ENCODE results near the gene ARHGEF37.

Gene ARHGEF37

DNA sequence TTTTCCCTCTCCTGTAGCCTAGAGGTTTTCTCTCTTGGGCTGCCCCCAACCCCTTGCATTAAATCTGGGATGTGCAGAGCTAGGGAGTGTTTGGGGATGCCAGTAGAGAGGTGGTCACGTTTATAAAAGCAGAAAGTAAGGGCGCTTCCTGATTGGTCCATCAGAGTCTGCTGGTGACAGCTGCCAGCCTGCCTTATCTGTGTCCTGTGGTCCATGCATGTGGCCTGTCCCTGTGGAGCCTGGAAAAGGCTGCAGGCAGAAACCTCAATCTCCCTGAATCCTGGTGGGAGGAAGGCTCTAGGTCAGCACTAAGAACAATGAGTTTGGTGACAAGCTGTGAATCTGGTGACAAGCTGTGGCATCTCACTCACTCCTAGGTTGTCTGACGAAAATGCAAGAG is 42.2 kb downstream of the ARHGEF37 start:
- no peak overlapping the region for H3K4me3 Mint-ChIP-seq
- ATAC-seq (no peak), DNase-seq (no peak)
- H3K9me3 Mint-ChIP-seq = no peaks in the 10 kb centered on the region
- H3K27ac Mint-ChIP-seq = no peak overlapping the region
- H3K4me1 Mint-ChIP-seq = peaks cover 6% of the 10 kb centered on the region
- no peaks in the 10 kb centered on the region for H3K27me3 Mint-ChIP-seq

- DNase-seq = no peak
- Mint-ChIP-seq H3K27me3 (no peaks in the 10 kb centered on the region), H3K4me3 (no peak overlapping the region), H3K4me1 (peaks cover 4% of the 10 kb centered on the region), H3K27ac (no peak overlapping the region), H3K9me3 (no peaks in the 10 kb centered on the region)
- no peak for ATAC-seq
Observed at GRCh38 chr5:149627070-149627469, 45.8 kb downstream of the ARHGEF37 start.

DNA sequence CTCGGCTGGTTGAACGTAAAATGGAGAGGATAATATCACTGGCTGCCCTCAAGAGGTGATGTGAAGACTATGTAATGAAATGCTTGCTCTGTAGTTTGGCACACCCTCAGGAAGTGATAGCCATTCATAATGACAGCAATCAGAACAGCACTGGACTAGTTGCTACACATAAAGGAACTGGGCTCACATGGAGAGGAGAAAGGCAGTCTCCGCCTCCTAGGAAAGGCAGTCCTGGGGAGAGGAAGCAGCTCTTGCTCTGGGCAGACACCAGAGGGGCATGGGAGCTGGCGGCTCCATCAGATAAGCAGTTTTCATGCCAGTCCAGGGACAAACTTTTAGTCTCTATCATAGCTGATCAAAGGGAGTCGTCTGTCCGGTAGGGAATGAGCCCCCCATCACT is 46.9 kb downstream of the ARHGEF37 start:
- Mint-ChIP-seq H3K9me3 (no peaks in the 10 kb centered on the region), H3K4me3 (no peak overlapping the region), H3K27ac (no peak overlapping the region), H3K27me3 (no peaks in the 10 kb centered on the region), H3K4me1 (peaks cover 16% of the 10 kb centered on the region)
- no peak for DNase-seq
- ATAC-seq = no peak

- no peak overlapping the region for H3K4me3 Mint-ChIP-seq
- no peak overlapping the region for H3K27ac Mint-ChIP-seq
- no peaks in the 10 kb centered on the region for H3K27me3 Mint-ChIP-seq
- H3K9me3 Mint-ChIP-seq = no peaks in the 10 kb centered on the region
- H3K4me1 Mint-ChIP-seq = peaks cover 22% of the 10 kb centered on the region
- ATAC-seq (no peak), DNase-seq (no peak)
Observed at GRCh38 chr5:149628846-149629388, 47.6 kb downstream of the ARHGEF37 start.

GRCh38 chr5:149629421-149629820 is 48.1 kb downstream of the ARHGEF37 start:
- Mint-ChIP-seq H3K4me3 (no peak overlapping the region), H3K9me3 (no peaks in the 10 kb centered on the region), H3K27ac (no peak overlapping the region), H3K27me3 (no peaks in the 10 kb centered on the region), H3K4me1 (peaks cover 24% of the 10 kb centered on the region)
- ATAC-seq (no peak), DNase-seq (no peak)

- no peak overlapping the region for H3K27ac Mint-ChIP-seq
- no peak overlapping the region for H3K4me3 Mint-ChIP-seq
- no peak for DNase-seq
- no peaks in the 10 kb centered on the region for H3K27me3 Mint-ChIP-seq
- H3K9me3 Mint-ChIP-seq = no peaks in the 10 kb centered on the region
- no peak for ATAC-seq
- H3K4me1 Mint-ChIP-seq = peaks cover 24% of the 10 kb centered on the region
Observed at GRCh38 chr5:149630337-149630736, 49.0 kb downstream of the ARHGEF37 start.

GRCh38 chr5:149631506-149631905 is 50.2 kb downstream of the ARHGEF37 start:
- H3K27ac Mint-ChIP-seq = no peak overlapping the region
- no peaks in the 10 kb centered on the region for H3K27me3 Mint-ChIP-seq
- ATAC-seq (no peak), DNase-seq (no peak)
- H3K9me3 Mint-ChIP-seq = no peaks in the 10 kb centered on the region
- H3K4me1 Mint-ChIP-seq = peaks cover 24% of the 10 kb centered on the region
- H3K4me3 Mint-ChIP-seq = no peak overlapping the region

DNA sequence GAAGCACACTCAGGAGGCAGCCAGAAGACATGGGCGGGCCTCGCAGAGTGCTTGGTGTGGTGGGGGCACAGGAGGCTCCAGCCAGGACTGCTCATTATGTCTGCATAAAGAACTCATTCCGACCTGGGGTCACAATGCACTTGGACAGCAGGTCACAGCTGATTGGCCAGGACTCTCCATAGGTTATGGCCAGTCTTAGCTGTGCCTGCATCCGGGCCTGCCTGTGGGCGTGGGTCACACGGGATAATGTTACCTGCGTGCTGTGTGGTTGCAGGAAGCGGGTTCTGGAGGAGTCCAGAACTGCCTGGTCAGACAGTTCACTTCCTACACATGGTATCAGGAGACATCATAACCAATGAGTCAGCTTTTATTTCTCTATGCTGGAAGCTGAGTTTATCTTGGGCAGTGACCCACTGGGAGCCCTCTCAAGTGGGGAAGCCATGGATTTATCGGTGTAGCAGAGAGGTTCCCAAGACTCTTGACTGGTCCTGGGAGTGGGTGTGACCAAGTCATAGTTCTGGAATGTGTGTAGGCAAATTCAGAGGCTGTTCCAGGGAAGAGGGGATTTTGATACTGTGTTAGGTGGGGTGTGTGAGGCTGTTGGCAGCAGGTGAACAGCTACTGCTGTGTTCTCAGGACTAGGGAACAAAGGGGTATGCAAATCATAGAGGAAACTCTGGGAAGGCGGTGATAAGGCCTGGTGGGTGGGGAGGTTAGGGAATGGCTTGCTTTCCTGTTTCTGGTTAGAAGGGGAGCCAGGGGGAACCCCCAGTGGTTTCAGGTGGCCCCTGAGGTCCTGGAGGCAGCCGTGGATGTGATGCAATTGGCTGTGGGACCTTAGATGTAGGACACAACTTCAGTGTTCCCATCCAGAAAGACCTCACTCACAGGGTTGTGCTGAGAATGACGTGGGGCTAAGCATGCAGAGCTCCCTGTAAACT is 51.3 kb downstream of the ARHGEF37 start:
- DNase-seq (no peak), ATAC-seq (peak; percentile 62)
- H3K4me1 Mint-ChIP-seq = peaks cover 29% of the 10 kb centered on the region
- no peaks in the 10 kb centered on the region for H3K27me3 Mint-ChIP-seq
- H3K27ac Mint-ChIP-seq = peak overlapping the region; percentile 87 to 97
- peak overlapping the region; percentile 69 to 76 for H3K4me3 Mint-ChIP-seq
- H3K9me3 Mint-ChIP-seq = no peaks in the 10 kb centered on the region

GRCh38 chr5:149633476-149634350 is 52.4 kb downstream of the ARHGEF37 start:
- H3K27me3 Mint-ChIP-seq = no peaks in the 10 kb centered on the region
- DNase-seq (no peak), ATAC-seq (peak; percentile 22)
- peak overlapping the region; percentile 69 to 76 for H3K4me3 Mint-ChIP-seq
- no peaks in the 10 kb centered on the region for H3K9me3 Mint-ChIP-seq
- H3K27ac Mint-ChIP-seq = peak overlapping the region; percentile 87 to 97
- peaks cover 29% of the 10 kb centered on the region for H3K4me1 Mint-ChIP-seq

DNA sequence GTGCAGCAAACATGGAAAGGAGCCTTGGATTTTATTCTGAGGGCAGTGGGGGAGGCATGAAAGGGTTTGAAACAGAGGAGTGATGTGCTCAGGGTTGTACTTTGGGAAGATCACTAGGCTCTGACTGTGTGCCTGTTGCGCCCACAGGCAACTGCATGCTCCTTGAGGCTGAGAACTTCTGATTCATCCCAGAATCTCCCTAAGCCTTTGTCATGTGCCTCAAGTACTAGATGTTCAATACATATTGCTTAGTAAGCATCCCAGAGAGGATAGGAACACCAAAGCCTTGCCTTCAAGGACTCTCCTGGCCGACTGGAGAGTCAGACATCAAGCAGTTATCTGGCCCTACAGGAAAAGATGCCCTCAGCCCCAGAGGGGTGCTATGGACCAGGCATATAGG is 54.1 kb downstream of the ARHGEF37 start:
- peaks cover 29% of the 10 kb centered on the region for H3K4me1 Mint-ChIP-seq
- no peak for ATAC-seq
- H3K9me3 Mint-ChIP-seq = no peaks in the 10 kb centered on the region
- no peak overlapping the region for H3K4me3 Mint-ChIP-seq
- no peak for DNase-seq
- H3K27me3 Mint-ChIP-seq = no peaks in the 10 kb centered on the region
- H3K27ac Mint-ChIP-seq = no peak overlapping the region

GRCh38 chr5:149636191-149636860 is 55.0 kb downstream of the ARHGEF37 start:
- H3K9me3 Mint-ChIP-seq = no peaks in the 10 kb centered on the region
- H3K27me3 Mint-ChIP-seq = no peaks in the 10 kb centered on the region
- no peak for DNase-seq
- no peak overlapping the region for H3K4me3 Mint-ChIP-seq
- H3K4me1 Mint-ChIP-seq = peaks cover 29% of the 10 kb centered on the region
- no peak overlapping the region for H3K27ac Mint-ChIP-seq
- ATAC-seq = no peak

DNA sequence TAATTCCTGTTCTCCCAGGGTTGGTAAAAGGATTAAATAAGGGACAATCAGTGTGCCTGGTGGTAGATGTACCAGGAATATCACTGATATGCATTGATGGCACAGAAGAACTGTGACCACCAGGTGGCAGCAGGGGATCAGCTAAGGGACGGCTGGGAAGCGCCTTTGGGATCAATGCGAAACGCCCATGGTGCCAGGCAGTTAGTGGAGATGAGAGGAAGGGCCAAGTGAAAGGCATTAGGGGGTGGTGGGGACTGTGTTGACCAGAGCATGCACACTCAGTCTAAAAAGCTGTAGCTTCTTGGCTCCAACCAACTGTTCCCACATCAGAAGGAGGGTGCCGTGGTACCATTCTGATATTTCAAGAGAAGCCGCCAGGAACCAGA is 55.6 kb downstream of the ARHGEF37 start:
- H3K9me3 Mint-ChIP-seq = no peaks in the 10 kb centered on the region
- ATAC-seq (peak; percentile 41), DNase-seq (no peak)
- peaks cover 28% of the 10 kb centered on the region for H3K4me1 Mint-ChIP-seq
- H3K27me3 Mint-ChIP-seq = no peaks in the 10 kb centered on the region
- no peak overlapping the region for H3K4me3 Mint-ChIP-seq
- H3K27ac Mint-ChIP-seq = no peak overlapping the region

- Mint-ChIP-seq H3K9me3 (no peaks in the 10 kb centered on the region), H3K4me3 (no peak overlapping the region), H3K27ac (no peak overlapping the region), H3K27me3 (no peaks in the 10 kb centered on the region), H3K4me1 (peaks cover 15% of the 10 kb centered on the region)
- ATAC-seq (no peak), DNase-seq (no peak)
Observed at GRCh38 chr5:149638136-149638535, 56.8 kb downstream of the ARHGEF37 start.

DNA sequence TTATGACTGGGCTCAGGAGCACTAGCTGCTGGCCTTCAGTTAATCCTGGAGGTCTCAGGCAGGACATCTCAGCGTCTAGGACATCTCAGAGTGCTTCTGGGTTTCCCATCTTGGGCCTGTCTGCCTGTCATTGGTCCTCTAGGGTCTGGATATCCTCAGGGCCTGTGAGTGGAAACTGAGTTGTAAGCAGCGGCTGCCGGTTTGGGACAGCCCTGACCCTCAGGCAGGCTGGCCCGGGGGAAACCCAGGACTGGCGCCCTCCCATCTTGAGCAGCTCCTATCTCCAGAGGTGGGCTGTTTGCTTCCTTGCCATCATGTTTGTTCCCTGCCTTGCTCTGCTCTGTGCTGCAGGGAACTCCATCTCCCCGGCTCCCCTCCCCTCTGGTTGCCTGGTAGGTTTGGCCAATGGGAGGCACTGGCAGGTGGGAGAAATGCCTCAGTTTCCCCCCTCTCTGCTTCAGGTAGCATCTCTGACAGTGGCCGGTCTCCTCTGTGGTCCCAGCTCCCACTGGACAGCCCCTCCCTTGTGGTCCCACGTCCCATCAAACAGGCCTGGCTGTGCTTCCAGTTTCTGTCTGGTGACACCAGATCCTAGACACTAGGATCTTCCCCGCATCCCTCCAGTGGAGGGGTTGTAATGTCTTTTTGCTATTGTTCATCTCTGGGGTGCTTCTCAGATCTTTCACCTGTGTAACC is 57.4 kb downstream of the ARHGEF37 start:
- Mint-ChIP-seq H3K9me3 (no peaks in the 10 kb centered on the region), H3K27ac (no peak overlapping the region), H3K27me3 (no peaks in the 10 kb centered on the region), H3K4me1 (peaks cover 9% of the 10 kb centered on the region), H3K4me3 (no peak overlapping the region)
- no peak for ATAC-seq
- DNase-seq = no peak

- no peak for DNase-seq
- no peak for ATAC-seq
- Mint-ChIP-seq H3K4me3 (no peak overlapping the region), H3K4me1 (peaks cover 6% of the 10 kb centered on the region), H3K27me3 (no peaks in the 10 kb centered on the region), H3K27ac (peak overlapping the region in 1 of 2 donors; percentile 38), H3K9me3 (no peaks in the 10 kb centered on the region)
Observed at GRCh38 chr5:149639737-149640136, 58.4 kb downstream of the ARHGEF37 start.

All from stimulated activated naive CD8-positive, alpha-beta T cell treated with anti-CD3 and anti-CD28 coated beads, Interleukin-15, amount 100 ng/mL, for 72 hours (primary cell).